NCI-H128 (cell line): ENCODE data around the gene ASPHD2.
A peak's percentile ranks its signal among the peaks of the same experiment; 100 is the strongest.

Source experiments
- DNase-seq: peaks from one replicate; lab custom pipeline; 2025; ENCODE audit not compliant: unreplicated experiment; lab: John Stamatoyannopoulos, UW

The ASPHD2 gene

GRCh38 chr22:26471522-26471921 lies 42.5 kb downstream of the ASPHD2 start:
- DNase-seq = no peak

GRCh38 chr22:26474682-26475081 lies 45.6 kb downstream of the ASPHD2 start:
- DNase-seq = no peak

GRCh38 chr22:26476705-26477340 lies 47.8 kb downstream of the ASPHD2 start:
- no peak for DNase-seq

GRCh38 chr22:26477341-26477731 lies 48.3 kb downstream of the ASPHD2 start:
- no peak for DNase-seq

GRCh38 chr22:26479043-26479791 lies 50.2 kb downstream of the ASPHD2 start:
- DNase-seq = no peak

GRCh38 chr22:26479792-26480610 lies 50.9 kb downstream of the ASPHD2 start:
- DNase-seq = no peak

GRCh38 chr22:26480611-26480932 lies 51.5 kb downstream of the ASPHD2 start:
- no peak for DNase-seq

- DNase-seq = no peak
Observed at GRCh38 chr22:26481112-26481693, 52.1 kb downstream of the ASPHD2 start.

- DNase-seq = no peak
Observed at GRCh38 chr22:26481694-26482093, 52.6 kb downstream of the ASPHD2 start.

- DNase-seq = no peak
Observed at GRCh38 chr22:26482161-26482560, 53.1 kb downstream of the ASPHD2 start.

- DNase-seq = no peak
Observed at GRCh38 chr22:26483043-26483438, 54.0 kb downstream of the ASPHD2 start.

- DNase-seq = peak; percentile 66
Observed at GRCh38 chr22:26483439-26484359, 54.6 kb downstream of the ASPHD2 start, which contains the start of the genes HPS4 and SRRD. Gene HPS4, minus strand, starts transcription at chr22:26483783. Its CDS starts 2,021 bp downstream, at chr22:26481762. Gene SRRD, plus strand, starts transcription at chr22:26483877. Its CDS starts 14 bp downstream, at chr22:26483891.

- no peak for DNase-seq
Observed at GRCh38 chr22:26484360-26484706, 55.3 kb downstream of the ASPHD2 start.

GRCh38 chr22:26485013-26485412 lies 56.0 kb downstream of the ASPHD2 start:
- DNase-seq = no peak

GRCh38 chr22:26485806-26486390 lies 56.8 kb downstream of the ASPHD2 start:
- no peak for DNase-seq

- DNase-seq = no peak
Observed at GRCh38 chr22:26486394-26486793, 57.3 kb downstream of the ASPHD2 start.

GRCh38 chr22:26487996-26488395 lies 58.9 kb downstream of the ASPHD2 start:
- no peak for DNase-seq

- DNase-seq = no peak
Observed at GRCh38 chr22:26489447-26490036, 60.5 kb downstream of the ASPHD2 start.

- no peak for DNase-seq
Observed at GRCh38 chr22:26492220-26492619, 63.2 kb downstream of the ASPHD2 start.

GRCh38 chr22:26494506-26494905 lies 65.4 kb downstream of the ASPHD2 start:
- DNase-seq = no peak
